ENCODE results near the gene PNLIPRP1. TPM values are rescaled to one million over a fixed set of nuclear protein-coding genes. Genes with fewer than 3 reads are reported as not detected.

The PNLIPRP1 gene
- total and polyA plus RNA-seq, 4 experiments from 2014 or later: not detected

DNA sequence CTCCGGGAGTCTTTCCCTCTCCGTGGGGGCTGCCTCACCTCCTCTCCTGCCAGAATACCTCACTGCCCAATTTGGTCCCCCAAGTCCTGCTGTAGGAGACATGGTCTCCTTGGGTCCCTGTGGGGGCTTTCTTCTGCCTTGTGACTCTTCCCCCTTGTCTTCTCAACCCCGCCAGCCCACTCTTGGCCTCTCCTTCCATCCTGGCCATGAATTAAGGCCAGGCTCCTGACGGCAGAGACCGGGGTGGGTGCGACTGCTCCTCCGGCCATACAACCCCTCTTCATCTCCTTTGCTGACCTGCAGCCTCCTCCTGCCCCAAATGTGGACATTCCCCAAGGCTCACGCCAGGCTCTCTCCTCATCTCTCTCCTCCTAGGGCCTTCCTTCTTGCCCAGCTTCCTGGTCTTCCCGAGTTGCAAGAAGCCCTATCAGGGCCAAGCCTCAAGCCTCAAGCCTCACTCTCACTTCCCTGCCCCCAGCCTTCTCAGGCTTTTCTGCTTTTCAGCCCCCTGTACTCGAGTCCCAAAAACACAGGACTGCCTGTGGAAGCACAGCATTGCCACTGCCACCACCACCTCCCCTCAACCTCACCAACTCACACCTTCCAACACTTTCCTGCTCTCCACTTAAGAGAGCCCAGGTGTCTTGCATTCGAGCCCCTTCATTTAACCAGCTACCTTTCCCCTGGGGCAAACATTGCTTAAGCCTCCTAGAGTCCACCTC, 31.3 kb downstream of the PNLIPRP1 start:
- Mint-ChIP-seq H3K36me3 (no peaks in the 10 kb centered on the region), H3K27ac (no peak overlapping the region), H3K4me3 (no peak overlapping the region), H3K9me3 (peaks cover 0 to 4% (median 0%) of the 10 kb centered on the region in 8 donors), H3K4me1 (no peaks in the 10 kb centered on the region), H3K27me3 (peaks cover 10 to 13% of the 10 kb centered on the region in 2 donors)
- Histone ChIP-seq H3K9me3 (ENCODE audit: control insufficient read depth in 1 of 2, low read length in 2 of 2) (no peaks in the 10 kb centered on the region), H3K27ac (ENCODE audit: low read depth, low read length) (no peak overlapping the region), H3K4me3 (ENCODE audit: low read length in 2 of 2) (no peak overlapping the region), H3K4me1 (ENCODE audit: insufficient read depth, low read length) (no peaks in the 10 kb centered on the region), H3K27me3 (ENCODE audit: insufficient read depth, low read length) (no peaks in the 10 kb centered on the region), H3K36me3 (ENCODE audit: insufficient read depth, low read length) (no peaks in the 10 kb centered on the region)
- DNase-seq: no peak
- POLR2A ChIA-PET (ENCODE audit: partially characterized antibody): no interaction called here
- intact Hi-C loops (cut with micrococcal nuclease): no loop called here
- CTCF ChIA-PET (ENCODE audit: partially characterized antibody): no interaction called here

DNA sequence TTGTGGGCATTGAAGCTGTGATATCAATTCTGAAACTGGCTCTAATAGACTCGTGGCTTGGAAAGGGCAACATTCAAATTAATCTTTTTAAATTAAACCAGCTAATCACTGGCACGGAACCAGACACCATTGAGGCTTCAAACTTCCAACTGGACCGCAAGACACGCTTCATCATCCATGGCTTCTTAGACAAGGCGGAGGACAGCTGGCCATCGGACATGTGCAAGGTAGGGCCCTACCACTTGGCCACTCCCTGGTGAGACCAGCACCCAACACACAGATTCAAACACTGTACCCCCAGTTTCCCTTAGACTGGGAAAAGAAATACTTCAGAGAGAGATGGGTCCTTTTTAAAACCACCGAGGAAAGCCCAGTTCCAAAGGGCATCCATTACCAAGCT, 35.1 kb downstream of the PNLIPRP1 start:
- no peaks in the 10 kb centered on the region for H3K9me3 ChIP-seq (ENCODE audit: control insufficient read depth in 1 of 2, low read length in 2 of 2)
- peaks cover 11 to 22% of the 10 kb centered on the region in 2 donors for H3K27me3 Mint-ChIP-seq
- H3K27me3 ChIP-seq (ENCODE audit: insufficient read depth, low read length): no peaks in the 10 kb centered on the region
- H3K9me3 Mint-ChIP-seq: peaks cover 0 to 2% (median 0%) of the 10 kb centered on the region in 8 donors
- no peak for DNase-seq
- CTCF ChIA-PET (ENCODE audit: partially characterized antibody): no interaction called here
- H3K4me3 Mint-ChIP-seq: no peak overlapping the region
- no peaks in the 10 kb centered on the region for H3K4me1 ChIP-seq (ENCODE audit: insufficient read depth, low read length)
- POLR2A ChIA-PET (ENCODE audit: partially characterized antibody): no interaction called here
- no peaks in the 10 kb centered on the region for H3K36me3 ChIP-seq (ENCODE audit: insufficient read depth, low read length)
- H3K27ac Mint-ChIP-seq: no peak overlapping the region
- intact Hi-C loops (cut with micrococcal nuclease): no loop called here
- H3K4me1 Mint-ChIP-seq: no peaks in the 10 kb centered on the region
- H3K4me3 ChIP-seq (ENCODE audit: low read length in 2 of 2): no peak overlapping the region
- H3K27ac ChIP-seq (ENCODE audit: low read depth, low read length): no peak overlapping the region
- no peaks in the 10 kb centered on the region for H3K36me3 Mint-ChIP-seq

DNA sequence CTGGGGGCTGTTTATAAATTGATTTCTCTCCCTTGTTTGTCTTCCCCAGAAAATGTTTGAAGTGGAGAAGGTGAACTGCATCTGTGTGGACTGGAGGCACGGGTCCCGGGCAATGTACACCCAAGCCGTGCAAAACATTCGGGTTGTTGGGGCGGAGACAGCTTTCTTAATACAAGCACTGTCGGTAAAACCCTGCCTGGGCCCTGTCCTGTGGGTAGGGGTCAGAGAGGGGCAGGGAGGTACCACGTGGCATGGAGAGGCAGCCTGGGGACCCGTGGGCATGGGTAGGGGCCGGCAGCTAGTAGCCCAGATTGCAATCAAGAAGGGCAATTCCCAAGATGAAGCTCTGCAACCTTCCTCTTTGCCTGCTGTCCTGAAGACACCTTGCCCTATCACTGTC, 36.1 kb downstream of the PNLIPRP1 start:
- Mint-ChIP-seq H3K36me3 (no peaks in the 10 kb centered on the region), H3K27ac (no peak overlapping the region), H3K4me3 (no peak overlapping the region), H3K9me3 (peaks cover 0 to 2% (median 0%) of the 10 kb centered on the region in 8 donors), H3K27me3 (peaks cover 11 to 22% of the 10 kb centered on the region in 2 donors), H3K4me1 (no peaks in the 10 kb centered on the region)
- DNase-seq: no peak
- intact Hi-C loops (cut with micrococcal nuclease): no loop called here
- CTCF ChIA-PET (ENCODE audit: partially characterized antibody): no interaction called here
- Histone ChIP-seq H3K9me3 (ENCODE audit: control insufficient read depth in 1 of 2, low read length in 2 of 2) (no peaks in the 10 kb centered on the region), H3K4me1 (ENCODE audit: insufficient read depth, low read length) (no peaks in the 10 kb centered on the region), H3K27me3 (ENCODE audit: insufficient read depth, low read length) (no peaks in the 10 kb centered on the region), H3K27ac (ENCODE audit: low read depth, low read length) (no peak overlapping the region), H3K4me3 (ENCODE audit: low read length in 2 of 2) (no peak overlapping the region), H3K36me3 (ENCODE audit: insufficient read depth, low read length) (no peaks in the 10 kb centered on the region)
- POLR2A ChIA-PET (ENCODE audit: partially characterized antibody): no interaction called here

- H3K36me3 Mint-ChIP-seq: no peaks in the 10 kb centered on the region
- peaks cover 0 to 2% (median 0%) of the 10 kb centered on the region in 8 donors for H3K9me3 Mint-ChIP-seq
- H3K27me3 Mint-ChIP-seq: peaks cover 11 to 22% of the 10 kb centered on the region in 2 donors
- H3K27me3 ChIP-seq (ENCODE audit: insufficient read depth, low read length): no peaks in the 10 kb centered on the region
- no peak overlapping the region for H3K27ac ChIP-seq (ENCODE audit: low read depth, low read length)
- no peaks in the 10 kb centered on the region for H3K9me3 ChIP-seq (ENCODE audit: control insufficient read depth in 1 of 2, low read length in 2 of 2)
- DNase-seq: no peak
- CTCF ChIA-PET (ENCODE audit: partially characterized antibody): no interaction called here
- H3K4me3 ChIP-seq (ENCODE audit: low read length in 2 of 2): no peak overlapping the region
- intact Hi-C loops (cut with micrococcal nuclease): no loop called here
- no peak overlapping the region for H3K4me3 Mint-ChIP-seq
- POLR2A ChIA-PET (ENCODE audit: partially characterized antibody): no interaction called here
- no peak overlapping the region for H3K27ac Mint-ChIP-seq
- no peaks in the 10 kb centered on the region for H3K4me1 ChIP-seq (ENCODE audit: insufficient read depth, low read length)
- no peaks in the 10 kb centered on the region for H3K36me3 ChIP-seq (ENCODE audit: insufficient read depth, low read length)
- no peaks in the 10 kb centered on the region for H3K4me1 Mint-ChIP-seq
Observed at GRCh38 chr10:116627386-116627933, 36.7 kb downstream of the PNLIPRP1 start.

DNA sequence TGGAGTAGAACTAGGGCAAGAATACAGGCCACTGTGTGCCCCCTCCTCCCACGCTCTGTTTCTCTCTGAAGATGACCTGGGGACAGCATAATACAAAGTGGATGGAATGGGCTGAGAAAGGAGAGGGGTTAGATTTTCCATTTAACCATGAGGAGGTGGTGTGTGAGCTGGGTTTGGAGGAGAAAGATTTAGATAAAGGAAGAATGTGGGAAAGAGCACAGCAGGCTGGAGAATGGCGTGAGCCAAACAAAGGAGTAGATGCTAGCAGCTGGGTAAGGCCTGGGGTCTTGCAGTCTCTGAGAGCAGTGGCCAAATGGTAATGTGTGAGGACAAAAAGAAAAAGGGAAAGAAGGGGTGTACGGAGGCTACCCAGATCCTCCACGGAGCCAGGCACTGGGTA, 38.6 kb downstream of the PNLIPRP1 start:
- Histone ChIP-seq H3K4me3 (ENCODE audit: low read length in 2 of 2) (no peak overlapping the region), H3K9me3 (ENCODE audit: control insufficient read depth in 1 of 2, low read length in 2 of 2) (no peaks in the 10 kb centered on the region), H3K4me1 (ENCODE audit: insufficient read depth, low read length) (no peaks in the 10 kb centered on the region), H3K27ac (ENCODE audit: low read depth, low read length) (no peak overlapping the region), H3K27me3 (ENCODE audit: insufficient read depth, low read length) (no peaks in the 10 kb centered on the region), H3K36me3 (ENCODE audit: insufficient read depth, low read length) (no peaks in the 10 kb centered on the region)
- POLR2A ChIA-PET (ENCODE audit: partially characterized antibody): no interaction called here
- CTCF ChIA-PET (ENCODE audit: partially characterized antibody): interaction anchor here (0.6 kb wide), 1 partner anchor 544 kb away, joined by 3 read pairs; no protein-coding TSS in a partner anchor
- H3K4me1 Mint-ChIP-seq: no peaks in the 10 kb centered on the region
- intact Hi-C loops (cut with micrococcal nuclease): no loop called here
- no peak overlapping the region for H3K27ac Mint-ChIP-seq
- DNase-seq: no peak
- H3K27me3 Mint-ChIP-seq: peaks cover 13 to 20% of the 10 kb centered on the region in 2 donors
- H3K4me3 Mint-ChIP-seq: no peak overlapping the region
- peaks cover 0 to 2% (median 0%) of the 10 kb centered on the region in 8 donors for H3K9me3 Mint-ChIP-seq
- H3K36me3 Mint-ChIP-seq: no peaks in the 10 kb centered on the region

- Mint-ChIP-seq H3K27me3 (peaks cover 13 to 20% of the 10 kb centered on the region in 2 donors), H3K4me3 (no peak overlapping the region), H3K36me3 (no peaks in the 10 kb centered on the region), H3K27ac (no peak overlapping the region), H3K4me1 (no peaks in the 10 kb centered on the region), H3K9me3 (peaks cover 0 to 2% (median 0%) of the 10 kb centered on the region in 8 donors)
- no peaks in the 10 kb centered on the region for H3K4me1 ChIP-seq (ENCODE audit: insufficient read depth, low read length)
- DNase-seq: no peak
- no peaks in the 10 kb centered on the region for H3K36me3 ChIP-seq (ENCODE audit: insufficient read depth, low read length)
- intact Hi-C loops (cut with micrococcal nuclease): no loop called here
- no peak overlapping the region for H3K27ac ChIP-seq (ENCODE audit: low read depth, low read length)
- H3K9me3 ChIP-seq (ENCODE audit: control insufficient read depth in 1 of 2, low read length in 2 of 2): no peaks in the 10 kb centered on the region
- CTCF ChIA-PET (ENCODE audit: partially characterized antibody): no interaction called here
- POLR2A ChIA-PET (ENCODE audit: partially characterized antibody): no interaction called here
- no peak overlapping the region for H3K4me3 ChIP-seq (ENCODE audit: low read length in 2 of 2)
- no peaks in the 10 kb centered on the region for H3K27me3 ChIP-seq (ENCODE audit: insufficient read depth, low read length)
Observed at GRCh38 chr10:116630020-116630419, 39.3 kb downstream of the PNLIPRP1 start.

GRCh38 chr10:116631871-116632295, 41.1 kb downstream of the PNLIPRP1 start:
- Mint-ChIP-seq H3K27ac (no peak overlapping the region), H3K4me1 (no peaks in the 10 kb centered on the region), H3K4me3 (no peak overlapping the region), H3K36me3 (no peaks in the 10 kb centered on the region), H3K27me3 (peaks cover 2 to 13% of the 10 kb centered on the region in 2 donors), H3K9me3 (peaks cover 0 to 3% (median 0%) of the 10 kb centered on the region in 8 donors)
- POLR2A ChIA-PET (ENCODE audit: partially characterized antibody): no interaction called here
- Histone ChIP-seq H3K27ac (ENCODE audit: low read depth, low read length) (no peak overlapping the region), H3K9me3 (ENCODE audit: control insufficient read depth in 1 of 2, low read length in 2 of 2) (no peaks in the 10 kb centered on the region), H3K36me3 (ENCODE audit: insufficient read depth, low read length) (no peaks in the 10 kb centered on the region), H3K4me3 (ENCODE audit: low read length in 2 of 2) (no peak overlapping the region), H3K4me1 (ENCODE audit: insufficient read depth, low read length) (no peaks in the 10 kb centered on the region), H3K27me3 (ENCODE audit: insufficient read depth, low read length) (no peaks in the 10 kb centered on the region)
- CTCF ChIA-PET (ENCODE audit: partially characterized antibody): no interaction called here
- intact Hi-C loops (cut with micrococcal nuclease): no loop called here
- DNase-seq: no peak

All from CD4-positive, alpha-beta memory T cell (primary cell).